ENCODE measurements around the gene PDE4B. TPM values are rescaled to one million over a fixed set of nuclear protein-coding genes. Genes with fewer than 3 reads are reported as not detected.

Gene PDE4B
- total and polyA plus RNA-seq, 2 of the 13 experiments (the other 11 are each of a cell fraction or from before 2014, with no cell fraction given), result not detected

GRCh38 chr1:66383611-66384010 is 590.9 kb downstream of the PDE4B start:
- FAIRE-seq (no peak), ATAC-seq (no peak), DNase-seq (ENCODE audit: low spot score) (no peak)
- Histone ChIP-seq H3K4me3 (replicated peaks in 1 of 3; ENCODE audit: insufficient read depth in 1 of 3, low read depth in 2 of 3, low read length in 3 of 3) (no peak overlapping the region), H3K9me3 (ENCODE audit: low read length) (peaks cover 26% of the 10 kb centered on the region), H4K20me1 (ENCODE audit: insufficient read depth, low read length) (no peaks in the 10 kb centered on the region), H2AFZ (ENCODE audit: low read length) (no peak overlapping the region), H3K36me3 (replicated peaks in 1 of 2; ENCODE audit: control insufficient read depth in 1 of 2, insufficient read depth in 2 of 2, low read length in 2 of 2) (no peaks in the 10 kb centered on the region), H3K27ac (ENCODE audit: extremely low read length, insufficient read depth, low read length) (no peak overlapping the region), H3K4me2 (ENCODE audit: low read depth, low read length) (no peak overlapping the region), H3K4me1 (ENCODE audit: insufficient read depth, low read length) (no peaks in the 10 kb centered on the region), H3K9ac (ENCODE audit: insufficient read depth, low read depth, low read length) (no peak overlapping the region), H3K79me2 (ENCODE audit: insufficient read depth, low read length) (no peaks in the 10 kb centered on the region), H3K27me3 (ENCODE audit: control insufficient read depth in 1 of 2, insufficient read depth in 2 of 2, low read length in 2 of 2) (no peaks in the 10 kb centered on the region)
- TF ChIP-seq BRCA1 (CRISPR knock-in tag; IDR thresholded peaks at IDR 0.05) (no peak), MED8 (CRISPR knock-in tag; IDR thresholded peaks at IDR 0.05; ENCODE audit: insufficient replicate concordance) (no peak), CSRNP1 (CRISPR knock-in tag; IDR thresholded peaks at IDR 0.05) (no peak), U2AF1 (optimal IDR thresholded peaks at IDR 0.05; ENCODE audit: low read depth, low read length) (no peak), KLF11 (CRISPR knock-in tag; IDR thresholded peaks at IDR 0.05) (no peak), ZNF501 (CRISPR knock-in tag; IDR thresholded peaks at IDR 0.05) (no peak), MZF1 (CRISPR knock-in tag; IDR thresholded peaks at IDR 0.05; ENCODE audit: borderline replicate concordance) (no peak), MEF2D (CRISPR knock-in tag; IDR thresholded peaks at IDR 0.05) (no peak), ZBTB42 (CRISPR knock-in tag; IDR thresholded peaks at IDR 0.05) (no peak), ZBTB1 (CRISPR knock-in tag; IDR thresholded peaks at IDR 0.05; ENCODE audit: borderline replicate concordance) (no peak), ZNF441 (CRISPR knock-in tag; IDR thresholded peaks at IDR 0.05; ENCODE audit: borderline replicate concordance) (no peak)
- CTCF ChIA-PET (ENCODE audit: low intra/inter-chr PET ratio, low total read pairs), result no interaction called here
- BruUV-seq (replicated peaks), result no TSS peak
- in situ Hi-C loops (cut with HindIII; ENCODE audit: extremely low pct_ligation_motif_present, low pct_unique_long_range_greater_than_20kb), result no loop called here
- intact Hi-C loops (cut with micrococcal nuclease; ENCODE audit: unreplicated experiment), result no loop called here
- POLR2A ChIA-PET, result no interaction called here
- 0% methylated on average over 1 of the region's 1 CpG for WGBS (ENCODE audit: low lambda C conversion rate)

Data from HepG2 (cell line).